Cardiac ventricle fibroblast (primary cell): ENCODE measurements around the gene CDKN1B. TPM values are rescaled to one million over a fixed set of nuclear protein-coding genes. Genes with fewer than 3 reads are reported as not detected.

Source experiments
- total RNA-seq: library from RNA; depleted of rRNA; stranded (reverse); fragments of >200 nt; gene quantifications from 2 replicates; pipeline ENCODE4 v1.2.3, GENCODE V29; 2015

CDKN1B gene
- total RNA-seq, result 34.2 and 36.3 TPM in 2 replicates

DNA sequence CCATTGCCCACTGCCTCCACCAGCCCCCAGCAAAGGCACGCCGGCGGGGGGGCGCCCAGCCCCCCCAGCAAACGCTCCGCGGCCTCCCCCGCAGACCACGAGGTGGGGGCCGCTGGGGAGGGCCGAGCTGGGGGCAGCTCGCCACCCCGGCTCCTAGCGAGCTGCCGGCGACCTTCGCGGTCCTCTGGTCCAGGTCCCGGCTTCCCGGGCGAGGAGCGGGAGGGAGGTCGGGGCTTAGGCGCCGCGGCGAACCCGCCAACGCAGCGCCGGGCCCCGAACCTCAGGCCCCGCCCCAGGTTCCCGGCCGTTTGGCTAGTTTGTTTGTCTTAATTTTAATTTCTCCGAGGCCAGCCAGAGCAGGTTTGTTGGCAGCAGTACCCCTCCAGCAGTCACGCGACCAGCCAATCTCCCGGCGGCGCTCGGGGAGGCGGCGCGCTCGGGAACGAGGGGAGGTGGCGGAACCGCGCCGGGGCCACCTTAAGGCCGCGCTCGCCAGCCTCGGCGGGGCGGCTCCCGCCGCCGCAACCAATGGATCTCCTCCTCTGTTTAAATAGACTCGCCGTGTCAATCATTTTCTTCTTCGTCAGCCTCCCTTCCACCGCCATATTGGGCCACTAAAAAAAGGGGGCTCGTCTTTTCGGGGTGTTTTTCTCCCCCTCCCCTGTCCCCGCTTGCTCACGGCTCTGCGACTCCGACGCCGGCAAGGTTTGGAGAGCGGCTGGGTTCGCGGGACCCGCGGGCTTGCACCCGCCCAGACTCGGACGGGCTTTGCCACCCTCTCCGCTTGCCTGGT lies at the start of gene CDKN1B:
TSS of gene CDKN1B (plus strand) at position 576 of the 793 bp plus-strand sequence. CDS start 472 bp downstream, outside the sequence.

Other genes with a start within 250 kb of the CDKN1B start
- 4.8 and 5.0 TPM in 2 replicates for gene DUSP16, start 154.5 kb upstream of the CDKN1B start, total RNA-seq
- gene CREBL2, start 105.5 kb upstream of the CDKN1B start, total RNA-seq, result 22.0 and 28.7 TPM in 2 replicates
- gene GPR19, start 21.2 kb upstream of the CDKN1B start, total RNA-seq, result not detected in 2 replicates
- gene APOLD1, start 68.3 kb downstream of the CDKN1B start, total RNA-seq, result 1.5 and 3.2 TPM in 2 replicates
- gene DDX47, start 96.0 kb downstream of the CDKN1B start, total RNA-seq, result 45.1 and 56.6 TPM in 2 replicates
- 2.2 and 2.6 TPM in 2 replicates for gene GPRC5A, start 174.2 kb downstream of the CDKN1B start, total RNA-seq
- not detected in 2 replicates for gene GPRC5D, start 234.8 kb downstream of the CDKN1B start, total RNA-seq